Activated CD4-positive, alpha-beta T cell treated with anti-CD3 and anti-CD28 coated beads, Interleukin-10, Interleukin-2, amounts not matched to agents 100 ng/mL and 50 ng/mL, durations not matched to agents 16 hours and 8 hours (primary cell): ENCODE measurements around the gene SLC39A9.
"Not testable (repeated sequence)": the region's sequence is repeated elsewhere in the genome, so short reads cannot be mapped to it uniquely, and the experiment has no call there.

Source experiments
- DNase-seq: peaks from one replicate; pipeline ENCODE4 v3.0.0-alpha.2; 2020

SLC39A9 gene

DNA sequence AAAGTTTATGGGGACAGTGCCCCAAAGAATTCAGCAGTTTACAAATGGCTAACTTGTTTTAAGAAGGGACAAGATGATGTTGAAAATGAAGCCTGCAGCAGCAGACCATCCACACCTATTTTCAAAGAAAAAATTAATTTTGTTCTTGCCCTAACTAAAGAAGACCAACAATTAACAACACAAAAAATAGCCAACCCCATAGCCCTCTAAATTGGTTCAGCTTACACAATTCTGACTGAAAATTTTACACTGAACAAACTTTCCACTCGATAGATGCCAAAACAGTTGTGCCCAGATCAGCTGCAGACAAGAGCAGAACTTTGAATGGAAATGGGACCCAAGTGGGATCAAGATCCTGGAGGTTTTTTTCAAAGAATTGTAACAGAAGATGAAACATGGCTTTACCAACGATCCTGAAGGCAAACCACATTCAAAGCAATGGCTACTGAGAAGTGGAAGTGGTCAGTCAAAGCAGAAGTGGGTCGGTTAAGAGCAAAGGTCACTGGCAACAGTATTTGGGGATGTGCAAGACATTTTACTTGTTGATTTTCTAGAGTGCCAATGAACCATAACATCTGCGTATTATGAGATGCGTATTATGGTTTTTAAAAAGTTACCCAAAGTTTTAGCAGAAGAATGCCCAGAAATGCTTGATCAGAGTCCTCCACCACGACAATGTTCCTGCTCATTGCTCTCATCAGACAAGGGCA is 30.0 kb downstream of the SLC39A9 start:
- DNase-seq: no peak

- no peak for DNase-seq
Observed at GRCh38 chr14:69429643-69430042, 31.2 kb downstream of the SLC39A9 start.

GRCh38 chr14:69430306-69430939 is 31.9 kb downstream of the SLC39A9 start:
- DNase-seq: no peak

- DNase-seq: no peak
Observed at GRCh38 chr14:69432364-69432763, 33.9 kb downstream of the SLC39A9 start.

- no peak for DNase-seq
Observed at GRCh38 chr14:69439521-69440270, 41.2 kb downstream of the SLC39A9 start.

DNA sequence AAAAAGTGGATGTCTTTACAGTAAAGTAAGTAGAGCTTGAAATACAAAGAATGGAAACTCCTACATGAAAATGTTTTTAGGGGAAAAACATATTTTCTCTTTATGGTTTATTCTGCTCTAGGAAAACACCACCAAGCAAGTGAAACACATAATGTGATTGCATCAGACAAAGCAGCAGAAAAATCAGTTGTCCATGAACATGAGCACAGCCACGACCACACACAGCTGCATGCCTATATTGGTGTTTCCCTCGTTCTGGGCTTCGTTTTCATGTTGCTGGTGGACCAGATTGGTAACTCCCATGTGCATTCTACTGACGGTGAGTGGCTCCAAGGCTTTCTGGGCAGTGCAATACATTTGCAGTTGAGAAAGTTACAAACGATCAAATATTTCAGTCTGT is 43.5 kb downstream of the SLC39A9 start:
- peak; percentile 5 for DNase-seq

DNA sequence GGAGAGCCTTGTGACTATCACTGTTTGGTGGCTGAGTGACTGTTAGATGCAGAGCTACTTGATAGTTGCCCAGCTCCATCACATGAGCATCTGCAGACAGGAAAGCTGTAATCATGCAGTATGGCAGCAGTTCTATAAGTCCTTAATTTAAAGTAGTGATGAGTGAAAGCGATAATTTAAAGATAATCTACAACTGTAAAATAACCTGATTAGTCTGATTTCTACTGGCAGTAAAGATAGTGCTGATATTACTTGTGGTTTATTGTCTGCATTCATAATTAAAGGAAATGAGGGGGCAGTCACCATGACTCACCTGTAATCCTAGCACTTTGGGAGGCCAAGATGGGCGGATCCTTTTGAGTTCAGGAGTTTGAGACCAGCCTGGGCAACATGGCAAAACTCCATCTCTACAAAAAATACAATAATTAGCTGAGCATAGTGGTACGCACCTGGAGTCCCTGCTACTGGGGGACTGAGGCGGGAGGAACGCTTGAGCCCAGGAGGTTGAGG is 44.9 kb downstream of the SLC39A9 start:
- no peak for DNase-seq

DNA sequence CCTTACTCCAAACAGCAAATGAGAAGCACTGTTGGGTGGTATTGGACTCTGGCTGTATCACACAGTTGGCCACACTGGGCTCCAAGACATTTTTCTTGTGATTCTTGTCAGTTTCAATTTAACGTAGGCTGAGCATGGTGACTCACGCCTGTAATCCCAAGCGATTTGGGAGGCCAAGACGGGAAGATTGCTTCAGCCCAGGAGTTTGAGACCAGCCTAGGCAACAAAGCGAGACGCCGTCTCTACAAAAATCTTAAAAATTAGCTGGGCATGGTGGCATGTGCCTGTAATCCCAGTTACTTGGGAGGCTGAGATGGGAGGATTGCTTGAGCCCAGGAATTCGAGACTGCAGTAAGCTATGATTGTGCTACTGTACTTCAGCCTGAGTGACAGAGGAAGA is 50.7 kb downstream of the SLC39A9 start:
- no peak for DNase-seq

DNA sequence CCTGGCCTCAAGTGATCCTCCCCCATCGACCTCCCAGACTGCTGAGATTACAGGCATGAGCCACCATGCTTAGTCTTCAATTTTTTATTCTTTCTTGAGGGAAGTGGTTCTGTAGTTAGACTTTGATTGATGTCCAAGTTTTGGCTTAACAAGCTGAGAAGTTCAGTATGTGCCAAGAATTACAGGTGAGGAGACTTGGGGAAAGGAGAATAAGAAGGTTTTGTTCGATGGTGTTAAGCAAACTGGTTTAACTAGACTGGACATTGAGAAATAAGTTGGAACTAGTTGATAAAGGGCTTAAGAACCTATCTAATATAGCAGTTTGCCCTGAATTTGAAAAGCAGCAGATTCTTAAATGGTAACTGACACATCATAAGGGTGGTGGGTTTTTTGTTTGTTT is 53.4 kb downstream of the SLC39A9 start:
- DNase-seq: no peak

DNA sequence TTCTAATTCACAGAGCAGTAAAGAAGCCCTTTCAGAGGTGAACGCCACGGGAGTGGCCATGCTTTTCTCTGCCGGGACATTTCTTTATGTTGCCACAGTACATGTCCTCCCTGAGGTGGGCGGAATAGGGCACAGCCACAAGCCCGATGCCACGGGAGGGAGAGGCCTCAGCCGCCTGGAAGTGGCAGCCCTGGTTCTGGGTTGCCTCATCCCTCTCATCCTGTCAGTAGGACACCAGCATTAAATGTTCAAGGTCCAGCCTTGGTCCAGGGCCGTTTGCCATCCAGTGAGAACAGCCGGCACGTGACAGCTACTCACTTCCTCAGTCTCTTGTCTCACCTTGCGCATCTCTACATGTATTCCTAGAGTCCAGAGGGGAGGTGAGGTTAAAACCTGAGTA is 59.9 kb downstream of the SLC39A9 start:
- DNase-seq: no peak

GRCh38 chr14:69459122-69459521 is 60.6 kb downstream of the SLC39A9 start:
- no peak for DNase-seq

- peak; percentile 73 for DNase-seq
Observed at GRCh38 chr14:69460093-69460701, 61.7 kb downstream of the SLC39A9 start.

- DNase-seq: no peak
Observed at GRCh38 chr14:69464379-69464778, 65.9 kb downstream of the SLC39A9 start.

- DNase-seq: no peak
Observed at GRCh38 chr14:69464829-69465228, 66.3 kb downstream of the SLC39A9 start.

GRCh38 chr14:69468949-69469348 is 70.5 kb downstream of the SLC39A9 start:
- no peak for DNase-seq

DNA sequence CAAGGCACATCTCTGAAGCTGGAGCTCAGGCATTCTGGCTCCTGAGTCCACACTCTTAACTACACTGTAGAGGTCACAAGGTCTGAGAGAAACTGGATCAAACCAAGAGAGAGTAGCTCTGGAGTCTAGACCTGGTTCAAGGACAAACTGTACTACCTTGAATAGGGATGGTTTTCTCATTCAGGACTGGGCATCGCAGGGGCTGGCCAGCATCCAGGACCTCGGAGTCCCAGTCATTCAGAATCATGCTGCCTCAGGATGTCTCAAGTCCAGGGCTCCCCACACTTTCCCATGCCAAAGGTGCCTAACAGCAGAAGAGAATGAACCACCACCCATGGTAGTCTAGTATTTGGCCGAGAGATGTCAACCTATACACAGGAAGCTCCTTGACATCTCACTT is 72.9 kb downstream of the SLC39A9 start:
- no peak for DNase-seq

DNA sequence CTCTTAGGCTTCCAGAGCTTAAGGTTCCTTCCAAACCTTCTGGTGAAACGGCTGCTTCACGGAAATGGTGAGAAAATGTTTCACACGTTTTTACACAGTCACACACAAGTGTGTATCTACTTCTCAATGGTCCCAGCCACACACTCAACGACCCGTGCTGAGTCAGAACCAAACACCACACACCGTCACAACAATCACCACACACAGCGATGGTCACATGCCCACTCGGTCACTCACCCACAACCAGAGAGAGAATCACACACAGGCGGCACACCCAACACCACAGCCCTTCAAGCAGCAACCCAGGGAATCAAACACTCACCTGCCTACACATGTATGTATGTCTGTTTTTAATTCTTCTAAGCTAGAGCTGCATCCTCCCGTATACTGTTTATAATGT is 73.4 kb downstream of the SLC39A9 start:
- peak; percentile 36 for DNase-seq

DNA sequence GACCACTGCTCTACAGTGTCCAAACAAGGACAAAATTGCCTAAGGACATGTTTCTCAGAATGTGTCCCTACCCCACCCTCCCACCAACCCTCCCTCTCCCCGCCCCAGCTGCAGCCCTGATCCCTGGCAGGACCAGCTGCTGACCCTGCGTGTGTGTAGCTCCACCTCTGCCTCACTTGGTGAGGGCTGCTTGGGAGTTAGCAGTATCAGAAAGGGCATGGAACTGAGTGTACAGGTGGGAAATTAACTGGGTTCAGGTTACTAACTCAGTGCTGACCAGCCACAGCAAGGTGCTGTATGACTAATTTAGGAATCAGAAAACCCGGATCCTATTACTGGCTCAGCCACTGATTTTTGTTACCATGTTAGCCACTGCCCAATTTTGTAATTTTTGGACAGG is 74.8 kb downstream of the SLC39A9 start:
- DNase-seq: no peak

GRCh38 chr14:69473946-69474345 is 75.5 kb downstream of the SLC39A9 start:
- DNase-seq: no peak

GRCh38 chr14:69475194-69475818 is 76.8 kb downstream of the SLC39A9 start:
- DNase-seq: peak; percentile 32

- DNase-seq: not testable (repeated sequence)
Observed at GRCh38 chr14:69476824-69477450, 78.4 kb downstream of the SLC39A9 start.

GRCh38 chr14:69478055-69478454 is 79.6 kb downstream of the SLC39A9 start:
- not testable (repeated sequence) for DNase-seq
